Naive thymus-derived CD8-positive, alpha-beta T cell (primary cell): ENCODE results near the gene HAO2. TPM values are rescaled to one million over a fixed set of nuclear protein-coding genes. Genes with fewer than 3 reads are reported as not detected.
"Not testable (repeated sequence)": the region's sequence is repeated elsewhere in the genome, so short reads cannot be mapped to it uniquely, and the experiment has no call there.

ENCODE experiments used
- ATAC-seq, 2 donors: fragments of 150-1000 bp; cut with Tn5 transposase in 1 of 2; sonication (Bioruptor Pico), chemical (Tn5 transposase) in 1 of 2; 1 replicate in 1 of 2; 2 replicates in 1 of 2; pipeline ENCODE4 v1.10.0; 2021; ENCODE audit warnings: mild to moderate bottlenecking in 2 of 2, moderate library complexity in 2 of 2
- POLR2A ChIA-PET: fragments of 350-600 bp; sonication (Branson Sonifier 250); formaldehyde crosslinking; loops from one replicate; lab custom pipeline; 2021; ENCODE audit warnings: antibody characterized with exemption; lab: Charles Lee
- DNase-seq, 10 donors: peaks; one replicate each; pipeline versions ENCODE4 v3.0.0 to v3.0.0-alpha.2; 2020 to 2022
- H3K27ac Mint-ChIP-seq, 10 donors: one replicate each; pipeline ENCODE4 v1.8.0; 2020 to 2022; ENCODE audit warnings: mild to moderate bottlenecking in 10 of 10, mixed read lengths in 10 of 10, moderate library complexity in 4 of 10, inconsistent platforms in 1 of 10
- H3K27me3 Mint-ChIP-seq, 5 donors: one replicate each; pipeline ENCODE4 v1.8.0; 2021 to 2022; ENCODE audit warnings: mixed read lengths in 5 of 5
- H3K36me3 Mint-ChIP-seq, 3 donors: one replicate each; pipeline ENCODE4 v1.8.0; 2020 to 2022; ENCODE audit warnings: mixed read lengths in 3 of 3, mild to moderate bottlenecking in 2 of 3, inconsistent platforms in 1 of 3
- H3K4me1 Mint-ChIP-seq, 4 donors: one replicate each; pipeline ENCODE4 v1.8.0; 2021 to 2022; ENCODE audit warnings: mixed read lengths in 4 of 4
- H3K4me3 Mint-ChIP-seq, 10 donors: one replicate each; pipeline ENCODE4 v1.8.0; 2020 to 2022; ENCODE audit warnings: mild to moderate bottlenecking in 10 of 10, mixed read lengths in 10 of 10, moderate library complexity in 6 of 10, inconsistent platforms in 1 of 10
- H3K9me3 Mint-ChIP-seq, 9 donors: one replicate each; pipeline ENCODE4 v1.8.0; 2020 to 2022; ENCODE audit warnings: mixed read lengths in 9 of 9, mild to moderate bottlenecking in 3 of 9, inconsistent platforms in 1 of 9, moderate library complexity in 1 of 9
- polyA plus RNA-seq, 3 donors: library from polyadenylated mRNA; unstranded; fragments of 300-500 nt; fragmentation: Illumina TruSeq; gene quantifications; one replicate each; pipeline ENCODE4 v1.2.3, GENCODE V29; 2021
- total RNA-seq, 8 experiments: library from RNA in 2 of 8; stranded (reverse) in 2 of 8; gene quantifications; one replicate each; pipeline ENCODE4 v1.2.3 and lab custom pipeline; 2021 to 2026

The HAO2 gene
- total and polyA plus RNA-seq, 5 experiments from 2014 or later: not detected

DNA sequence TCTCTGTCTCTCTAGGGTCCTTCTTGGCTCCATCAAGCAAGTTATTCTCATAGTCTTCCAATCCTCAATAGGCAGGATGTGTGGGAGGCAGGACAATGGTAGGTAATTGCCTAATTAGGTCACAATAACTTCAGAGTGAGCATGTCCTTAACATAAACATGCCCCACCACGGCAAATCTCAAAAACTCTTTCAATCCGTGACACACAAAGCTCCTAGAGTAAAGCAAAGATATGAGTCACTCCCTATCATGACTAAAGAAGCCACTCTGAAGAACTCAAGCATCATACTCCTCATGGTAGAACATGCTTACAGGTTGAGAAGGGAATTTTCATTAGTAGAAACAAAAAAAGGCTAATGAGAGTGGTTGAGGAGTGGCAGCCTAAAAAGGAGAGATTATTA, 4.9 kb downstream of the HAO2 start:
- POLR2A ChIA-PET: no interaction called here
- H3K27ac Mint-ChIP-seq: no peak overlapping the region
- ATAC-seq (no peak), DNase-seq (no peak)
- H3K4me3 Mint-ChIP-seq: no peak overlapping the region
- H3K36me3 Mint-ChIP-seq: no peaks in the 10 kb centered on the region
- H3K4me1 Mint-ChIP-seq: peaks cover 0 to 4% (median 1%) of the 10 kb centered on the region in 4 donors
- H3K27me3 Mint-ChIP-seq: peaks cover 10 to 51% (median 20%) of the 10 kb centered on the region in 5 donors
- peaks cover 0 to 15% (median 2%) of the 10 kb centered on the region in 9 donors for H3K9me3 Mint-ChIP-seq

- Mint-ChIP-seq H3K4me3 (no peak overlapping the region), H3K27ac (peak overlapping the region in 1 of 10 donors; percentile 48), H3K36me3 (no peaks in the 10 kb centered on the region), H3K9me3 (peaks cover 0 to 21% (median 3%) of the 10 kb centered on the region in 9 donors), H3K27me3 (peaks cover 9 to 42% (median 15%) of the 10 kb centered on the region in 5 donors), H3K4me1 (peaks cover 0 to 4% (median 1%) of the 10 kb centered on the region in 4 donors)
- DNase-seq (no peak), ATAC-seq (no peak)
- POLR2A ChIA-PET: no interaction called here
Observed at GRCh38 chr1:119374208-119374874, 5.8 kb downstream of the HAO2 start.

DNA sequence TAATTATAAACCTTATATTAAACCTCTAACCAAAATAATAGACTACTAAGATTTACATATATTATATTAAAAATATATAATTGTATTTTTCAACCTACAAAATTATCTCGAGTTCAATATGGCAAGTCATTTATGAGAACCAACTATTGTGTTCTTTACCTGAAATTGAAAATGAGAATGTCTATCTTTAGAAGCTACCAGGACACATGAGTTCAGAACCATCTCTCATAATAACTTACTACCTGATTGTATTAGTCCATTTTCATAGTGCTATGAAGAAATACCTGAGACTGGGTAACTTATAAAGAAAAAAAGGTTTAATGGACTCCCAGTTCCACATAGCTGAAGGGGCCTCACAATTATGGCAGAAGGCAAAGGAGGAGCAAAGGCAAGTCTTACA, 6.8 kb downstream of the HAO2 start:
- H3K4me3 Mint-ChIP-seq: no peak overlapping the region
- H3K4me1 Mint-ChIP-seq: peaks cover 0 to 4% (median 1%) of the 10 kb centered on the region in 4 donors
- POLR2A ChIA-PET: no interaction called here
- H3K9me3 Mint-ChIP-seq: peaks cover 0 to 21% (median 3%) of the 10 kb centered on the region in 9 donors
- no peak for DNase-seq
- no peak overlapping the region for H3K27ac Mint-ChIP-seq
- ATAC-seq: no peak
- H3K36me3 Mint-ChIP-seq: no peaks in the 10 kb centered on the region
- H3K27me3 Mint-ChIP-seq: peaks cover 9 to 42% (median 15%) of the 10 kb centered on the region in 5 donors

DNA sequence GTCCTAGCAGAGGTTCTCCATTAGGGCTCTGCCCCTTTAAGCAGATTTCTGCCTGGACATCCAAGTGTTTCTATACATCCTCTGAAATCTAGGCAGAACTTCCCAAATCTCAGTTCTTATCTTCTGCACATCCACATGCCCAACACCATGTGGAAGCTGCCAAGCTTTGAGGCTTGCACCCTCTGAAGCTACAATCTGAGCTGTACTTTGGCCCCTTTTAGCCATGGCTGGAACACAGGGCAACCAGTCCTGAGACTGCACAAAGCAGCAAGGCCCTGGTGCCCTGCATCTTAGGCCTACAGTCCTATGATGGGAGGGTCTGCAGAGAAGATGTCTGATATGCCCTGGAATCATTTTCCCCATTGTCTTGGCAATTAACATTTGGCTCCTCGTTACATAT, 8.0 kb downstream of the HAO2 start:
- Mint-ChIP-seq H3K36me3 (no peaks in the 10 kb centered on the region), H3K4me1 (peaks cover 0 to 4% (median 1%) of the 10 kb centered on the region in 4 donors), H3K9me3 (peaks cover 0 to 21% (median 3%) of the 10 kb centered on the region in 9 donors), H3K27ac (no peak overlapping the region), H3K4me3 (no peak overlapping the region), H3K27me3 (peaks cover 12 to 42% (median 15%) of the 10 kb centered on the region in 5 donors)
- no peak for DNase-seq
- POLR2A ChIA-PET: no interaction called here
- no peak for ATAC-seq

- peaks cover 8 to 33% (median 13%) of the 10 kb centered on the region in 5 donors for H3K27me3 Mint-ChIP-seq
- ATAC-seq, H3K4me3 Mint-ChIP-seq, H3K4me1 Mint-ChIP-seq, POLR2A ChIA-PET, DNase-seq, H3K36me3 Mint-ChIP-seq, H3K27ac Mint-ChIP-seq: not testable (repeated sequence)
- peaks cover 0 to 21% (median 3%) of the 10 kb centered on the region in 9 donors for H3K9me3 Mint-ChIP-seq
Observed at GRCh38 chr1:119377594-119377993, 9.0 kb downstream of the HAO2 start.

GRCh38 chr1:119379117-119379516, 10.5 kb downstream of the HAO2 start:
- Mint-ChIP-seq H3K27ac (no peak overlapping the region), H3K4me1 (peaks cover 0 to 4% (median 1%) of the 10 kb centered on the region in 4 donors), H3K27me3 (peaks cover 6 to 20% (median 7%) of the 10 kb centered on the region in 5 donors), H3K36me3 (no peaks in the 10 kb centered on the region), H3K9me3 (peaks cover 0 to 21% (median 3%) of the 10 kb centered on the region in 9 donors), H3K4me3 (no peak overlapping the region)
- POLR2A ChIA-PET: no interaction called here
- DNase-seq: no peak
- no peak for ATAC-seq

- Mint-ChIP-seq H3K27ac (no peak overlapping the region), H3K36me3 (no peaks in the 10 kb centered on the region), H3K9me3 (peaks cover 0 to 21% (median 3%) of the 10 kb centered on the region in 9 donors), H3K27me3 (peaks cover 5 to 17% (median 6%) of the 10 kb centered on the region in 5 donors), H3K4me1 (no peaks in the 10 kb centered on the region), H3K4me3 (no peak overlapping the region)
- ATAC-seq: no peak
- DNase-seq: no peak
- POLR2A ChIA-PET: no interaction called here
Observed at GRCh38 chr1:119380304-119380703, 11.7 kb downstream of the HAO2 start.

DNA sequence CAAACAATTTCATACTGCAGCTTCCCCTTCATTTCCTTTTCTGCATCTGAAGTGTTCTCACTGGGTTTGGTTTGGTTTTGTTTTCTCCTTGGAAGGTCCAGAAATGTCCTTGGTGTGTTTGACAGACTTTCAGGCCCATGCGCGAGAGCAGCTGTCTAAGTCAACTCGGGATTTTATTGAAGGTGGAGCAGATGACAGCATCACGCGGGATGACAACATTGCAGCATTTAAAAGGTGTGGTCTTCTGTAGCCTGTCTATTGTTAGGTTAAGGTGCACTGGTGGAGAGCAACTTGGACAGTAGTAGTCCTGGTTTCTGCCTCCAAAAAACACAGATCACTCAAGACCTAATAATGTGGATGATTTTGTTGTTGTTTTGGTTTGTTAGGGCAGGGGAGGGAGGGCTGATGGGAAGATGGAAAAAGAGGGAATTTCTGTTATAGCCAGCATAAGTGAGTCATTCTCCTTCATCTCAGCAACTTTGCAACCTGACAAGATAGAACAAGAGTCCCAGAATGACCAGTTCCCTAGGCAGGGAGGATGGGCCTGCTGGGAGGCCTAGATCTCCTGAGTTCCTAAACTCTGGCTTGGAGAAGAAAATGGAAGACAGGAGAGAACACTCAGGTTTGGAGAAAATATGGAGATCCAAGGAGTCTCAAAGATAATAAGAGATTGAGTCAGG, 12.5 kb downstream of the HAO2 start:
- Mint-ChIP-seq H3K4me1 (no peaks in the 10 kb centered on the region), H3K9me3 (peaks cover 0 to 13% (median 3%) of the 10 kb centered on the region in 9 donors), H3K4me3 (no peak overlapping the region), H3K27me3 (peaks cover 4 to 17% (median 6%) of the 10 kb centered on the region in 5 donors), H3K27ac (peak overlapping the region in 1 of 10 donors; percentile 37), H3K36me3 (no peaks in the 10 kb centered on the region)
- POLR2A ChIA-PET: no interaction called here
- ATAC-seq (no peak), DNase-seq (no peak)

- Mint-ChIP-seq H3K27ac (no peak overlapping the region), H3K4me1 (no peaks in the 10 kb centered on the region), H3K9me3 (no peaks in the 10 kb centered on the region), H3K36me3 (no peaks in the 10 kb centered on the region), H3K27me3 (peaks cover 4 to 22% (median 8%) of the 10 kb centered on the region in 5 donors), H3K4me3 (no peak overlapping the region)
- ATAC-seq (no peak), DNase-seq (no peak)
- POLR2A ChIA-PET: no interaction called here
Observed at GRCh38 chr1:119384591-119384990, 16.0 kb downstream of the HAO2 start.

- no peak overlapping the region for H3K4me3 Mint-ChIP-seq
- no peaks in the 10 kb centered on the region for H3K4me1 Mint-ChIP-seq
- POLR2A ChIA-PET: no interaction called here
- H3K27me3 Mint-ChIP-seq: peaks cover 2 to 20% (median 7%) of the 10 kb centered on the region in 5 donors
- no peaks in the 10 kb centered on the region for H3K36me3 Mint-ChIP-seq
- ATAC-seq: no peak
- no peaks in the 10 kb centered on the region for H3K9me3 Mint-ChIP-seq
- DNase-seq: no peak
- no peak overlapping the region for H3K27ac Mint-ChIP-seq
Observed at GRCh38 chr1:119385650-119386049, 17.1 kb downstream of the HAO2 start.

- no peak for DNase-seq
- Mint-ChIP-seq H3K36me3 (no peaks in the 10 kb centered on the region), H3K4me3 (no peak overlapping the region), H3K27me3 (peaks cover 2 to 17% (median 7%) of the 10 kb centered on the region in 5 donors), H3K27ac (no peak overlapping the region), H3K4me1 (no peaks in the 10 kb centered on the region), H3K9me3 (no peaks in the 10 kb centered on the region)
- POLR2A ChIA-PET: no interaction called here
- no peak for ATAC-seq
Observed at GRCh38 chr1:119387858-119388257, 19.3 kb downstream of the HAO2 start.

GRCh38 chr1:119388450-119388849, 19.9 kb downstream of the HAO2 start:
- no peaks in the 10 kb centered on the region for H3K9me3 Mint-ChIP-seq

DNA sequence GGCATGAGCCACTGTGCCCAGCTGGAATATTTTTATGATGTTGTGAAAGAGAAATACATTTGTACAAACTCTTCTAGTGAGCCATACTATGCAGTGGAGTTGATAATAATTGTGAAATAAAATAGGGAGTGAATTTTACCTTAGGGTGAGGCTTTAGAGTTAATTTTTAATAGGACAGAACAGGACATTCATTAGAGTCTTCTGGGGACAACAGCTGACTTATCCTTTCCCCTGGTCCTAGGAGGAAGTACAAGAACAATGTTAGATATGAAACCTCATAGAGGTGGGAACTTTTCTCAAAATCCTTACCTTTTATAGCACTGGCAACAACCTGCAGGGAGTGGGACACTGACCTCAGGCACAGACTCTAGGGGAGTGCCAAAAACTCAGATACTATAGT, 21.9 kb downstream of the HAO2 start:
- DNase-seq (no peak), ATAC-seq (no peak)
- Mint-ChIP-seq H3K27me3 (peaks cover 9 to 32% (median 12%) of the 10 kb centered on the region in 5 donors), H3K4me1 (no peaks in the 10 kb centered on the region), H3K4me3 (no peak overlapping the region), H3K9me3 (no peaks in the 10 kb centered on the region), H3K27ac (no peak overlapping the region), H3K36me3 (no peaks in the 10 kb centered on the region)
- POLR2A ChIA-PET: no interaction called here

More at GRCh38 chr1:119388450-119388849, 19.9 kb downstream of the HAO2 start:
- peaks cover 2 to 23% (median 7%) of the 10 kb centered on the region in 5 donors for H3K27me3 Mint-ChIP-seq
- no peak overlapping the region for H3K27ac Mint-ChIP-seq
- H3K4me1 Mint-ChIP-seq: no peaks in the 10 kb centered on the region
- POLR2A ChIA-PET: no interaction called here
- no peaks in the 10 kb centered on the region for H3K36me3 Mint-ChIP-seq
- H3K4me3 Mint-ChIP-seq: no peak overlapping the region
- DNase-seq: no peak
- no peak for ATAC-seq
